ENCODE results near the gene HCN4.
A peak's percentile ranks its signal among the peaks of the same experiment; 100 is the strongest.

HCN4 gene

DNA sequence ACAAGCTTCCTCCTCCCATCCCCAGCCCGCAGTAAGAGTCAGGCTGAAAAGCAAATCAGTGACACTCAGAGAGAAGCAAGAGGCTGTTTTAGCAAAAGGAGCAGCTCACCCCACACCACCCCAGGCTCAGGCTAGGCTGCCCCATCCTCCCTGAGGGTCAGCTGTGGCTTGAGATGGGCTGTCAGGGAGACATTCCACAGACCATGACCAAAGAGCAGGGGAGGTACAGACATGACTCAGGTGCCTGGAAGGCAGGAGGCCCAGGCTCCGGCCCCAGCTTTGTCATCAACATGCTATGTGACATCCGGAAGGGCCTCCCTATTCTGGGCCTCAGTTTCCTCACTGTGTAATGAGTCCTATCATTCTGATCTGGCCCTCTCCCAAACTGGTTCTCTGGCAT is 24.7 kb downstream of the HCN4 start:
- no peak for DNase-seq

DNA sequence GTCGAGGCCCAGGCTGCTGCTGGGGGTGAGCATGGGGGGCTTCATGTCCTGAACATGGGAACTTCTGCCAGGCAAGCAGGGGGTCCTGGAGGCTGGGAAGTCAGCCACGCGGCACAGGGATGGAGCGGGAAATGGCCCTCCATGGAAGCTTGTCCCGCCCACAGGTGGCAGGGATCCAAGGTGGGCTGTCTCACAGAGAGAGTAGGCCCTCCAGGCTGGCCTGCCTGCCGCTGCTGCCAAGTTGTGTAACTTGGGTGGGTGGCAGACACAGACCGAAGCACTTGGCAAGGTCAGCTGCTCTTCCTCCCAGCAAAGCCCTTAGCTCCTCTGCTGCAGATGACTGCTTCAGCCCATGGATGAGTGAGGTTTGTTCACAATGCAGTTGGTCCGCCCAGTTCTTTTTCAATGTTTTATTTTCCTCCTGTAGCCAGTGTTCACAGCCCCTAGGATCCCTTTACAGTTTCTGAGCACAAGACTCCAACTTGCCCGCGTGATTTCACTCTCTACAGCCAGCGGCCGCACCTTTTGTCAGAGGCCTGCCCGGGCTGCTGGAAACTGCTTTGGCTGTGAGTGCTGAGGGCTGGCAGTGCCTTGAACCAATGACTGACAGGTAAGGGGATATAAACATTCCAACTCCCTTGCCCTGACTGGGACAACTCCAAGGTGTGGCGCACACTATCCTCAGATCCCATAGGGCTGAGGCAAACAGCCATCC is 26.7 kb downstream of the HCN4 start:
- no peak for DNase-seq

DNA sequence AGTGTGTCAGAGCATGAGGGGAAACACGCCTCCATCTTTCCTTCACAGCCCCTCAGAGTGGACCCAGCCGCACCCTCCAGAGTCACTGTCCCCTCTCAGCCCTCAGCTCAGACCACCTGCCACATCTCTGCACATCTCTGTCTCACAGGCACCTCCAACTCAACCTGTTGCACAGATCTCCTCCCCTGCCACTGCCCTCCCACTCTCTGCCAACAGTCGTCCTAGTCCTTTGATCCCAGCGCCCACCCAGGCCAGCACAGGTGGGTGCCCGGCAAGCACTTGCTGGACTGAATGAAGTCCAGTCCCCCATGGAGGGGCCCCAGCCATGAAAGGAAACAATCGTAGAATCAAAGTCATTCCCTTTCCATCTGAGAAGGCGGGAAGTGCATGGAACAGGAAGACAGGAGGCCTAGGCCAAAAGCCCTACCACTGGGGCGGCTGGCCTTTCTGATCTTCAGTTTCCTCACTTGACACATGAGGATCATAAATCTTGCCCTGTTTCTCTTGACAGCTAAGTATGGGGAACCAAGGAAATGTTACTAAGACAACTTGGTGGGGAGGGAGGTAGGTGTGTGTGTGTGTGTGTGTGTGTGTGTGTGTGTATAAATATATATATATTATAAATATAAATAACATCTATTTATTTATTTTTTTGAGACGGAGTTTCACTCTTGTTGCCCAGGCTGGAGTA is 28.1 kb downstream of the HCN4 start:
- no peak for DNase-seq

DNA sequence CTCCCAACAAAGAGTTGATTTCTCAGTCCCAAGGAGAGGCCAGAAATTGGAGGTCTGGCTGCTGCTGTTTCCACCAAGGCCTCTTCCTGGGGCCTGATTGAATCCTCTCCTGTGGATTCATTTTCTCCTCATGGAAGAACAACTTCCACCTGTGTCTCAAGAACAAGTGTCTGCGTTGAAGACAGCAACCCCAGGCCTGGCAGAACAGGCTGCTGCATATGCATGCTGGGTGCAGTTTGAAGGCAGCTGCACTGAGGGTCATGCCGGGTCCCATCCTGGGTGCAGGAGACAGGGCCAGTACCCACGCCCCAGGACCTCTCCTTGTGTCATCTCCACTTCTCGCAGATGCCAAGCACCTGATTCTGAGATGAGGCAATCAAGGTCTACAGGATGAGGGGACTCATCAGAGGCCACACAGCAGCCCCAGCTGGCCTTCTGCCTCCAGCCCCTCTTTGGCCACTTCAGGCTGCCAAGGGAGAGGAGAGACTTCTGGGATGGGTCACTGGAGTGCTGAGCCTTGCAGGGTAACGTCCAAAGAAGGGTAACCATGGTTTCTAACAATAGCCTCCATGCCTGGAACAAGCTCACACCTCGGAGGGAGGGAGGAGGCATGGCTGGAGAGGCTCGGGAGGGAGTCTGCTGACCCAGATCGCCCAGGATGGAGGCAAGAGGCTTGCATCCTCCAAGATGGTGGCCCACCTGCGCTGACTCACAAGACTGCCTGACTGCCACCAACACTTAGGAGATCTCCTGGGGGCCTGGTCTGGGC is 30.0 kb downstream of the HCN4 start:
- no peak for DNase-seq

DNA sequence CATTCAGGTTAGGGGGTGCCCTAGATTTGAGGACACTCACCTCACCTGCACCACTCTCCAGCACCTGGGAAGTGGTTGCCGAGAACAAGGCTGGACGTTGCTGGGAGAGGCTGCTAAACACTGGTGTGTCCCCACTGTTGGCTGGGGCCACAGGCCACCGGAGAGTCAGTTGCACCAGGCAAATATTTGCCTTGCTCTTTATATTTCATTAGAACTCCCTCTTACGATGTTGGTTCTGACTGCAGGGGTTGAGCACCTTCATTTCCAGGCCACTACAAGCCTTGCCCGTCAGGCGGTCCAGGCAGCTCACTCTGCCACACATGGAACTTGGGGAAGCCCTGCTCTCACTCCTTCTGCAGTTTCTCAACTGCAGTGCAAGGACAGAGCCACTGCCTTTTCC is 30.7 kb downstream of the HCN4 start:
- DNase-seq: no peak

DNA sequence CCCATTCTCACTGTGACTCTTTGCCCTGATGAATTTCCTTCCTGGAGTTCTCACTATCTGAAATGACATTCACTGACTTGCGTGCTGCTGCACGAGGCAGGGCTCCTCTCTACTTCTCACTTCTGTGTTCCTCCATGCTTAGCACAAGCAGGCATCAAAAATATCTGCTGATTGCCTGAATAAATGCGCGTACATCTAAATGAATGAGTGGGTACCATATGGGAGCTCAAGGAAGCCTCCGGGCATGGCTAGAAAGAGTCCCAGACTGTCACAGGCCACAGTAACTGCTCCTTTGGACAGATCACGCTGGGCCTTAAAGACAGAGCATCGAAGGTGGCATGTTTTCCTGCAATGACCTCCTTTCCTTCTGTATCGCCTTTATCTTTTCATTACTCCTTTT is 31.6 kb downstream of the HCN4 start:
- DNase-seq: no peak

DNA sequence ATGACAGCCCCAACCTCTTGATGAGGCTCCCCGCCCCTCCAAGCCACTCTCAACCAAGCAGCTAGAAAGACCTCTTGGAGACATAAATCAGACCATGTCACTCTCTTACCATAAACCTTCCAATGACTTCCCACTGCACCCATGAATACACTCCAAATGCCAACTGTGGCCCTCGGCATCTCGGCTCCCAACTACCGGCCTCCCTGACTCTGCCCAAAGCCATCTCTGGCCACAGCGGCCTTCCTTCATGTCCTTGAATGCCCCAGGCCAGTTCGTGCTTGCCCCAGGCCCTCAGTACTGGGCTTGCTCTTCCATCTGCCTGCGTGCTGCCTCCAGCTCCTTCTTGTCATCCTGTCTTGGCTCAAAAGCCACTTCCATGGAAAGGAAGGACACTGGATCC is 32.0 kb downstream of the HCN4 start:
- DNase-seq: no peak

DNA sequence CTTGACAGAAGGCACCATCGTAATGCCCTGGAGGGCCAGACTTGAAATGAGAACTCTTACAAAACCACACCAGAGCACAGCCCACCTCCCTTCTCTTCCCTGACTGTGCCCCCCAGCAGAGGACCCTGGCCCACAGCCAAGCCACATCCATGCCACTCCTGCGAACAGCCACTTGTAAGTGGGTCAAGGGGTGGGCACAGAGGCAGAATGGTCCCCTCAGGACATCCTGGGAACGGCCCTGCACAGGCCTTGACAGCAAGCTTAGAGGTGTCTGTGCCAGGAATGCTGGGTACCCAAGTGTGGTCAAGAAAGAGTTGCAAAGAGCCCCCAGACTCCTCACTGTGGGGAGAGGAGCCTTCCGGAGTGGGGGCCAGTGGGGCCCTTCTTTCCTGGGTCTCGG is 33.3 kb downstream of the HCN4 start:
- DNase-seq: no peak

DNA sequence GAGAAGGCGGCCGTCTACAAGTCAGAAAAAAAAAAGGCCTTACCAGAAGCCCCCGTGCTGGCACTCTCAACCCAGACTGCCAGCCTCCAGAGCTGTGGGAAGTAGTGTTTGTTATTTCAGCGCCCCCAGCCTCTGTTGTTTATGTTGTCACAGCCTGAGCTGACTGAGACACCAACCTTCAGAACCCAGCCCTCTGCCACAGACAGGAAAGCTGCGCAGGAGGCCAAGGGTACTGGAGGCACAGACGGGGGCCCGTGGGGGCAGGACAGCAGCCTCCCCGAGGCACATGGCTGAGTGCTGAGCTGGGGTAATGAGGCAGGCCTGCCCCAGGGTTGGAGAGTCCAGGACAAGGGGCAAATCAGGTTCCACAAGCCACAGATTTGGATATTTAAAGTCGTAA is 33.7 kb downstream of the HCN4 start:
- no peak for DNase-seq

DNA sequence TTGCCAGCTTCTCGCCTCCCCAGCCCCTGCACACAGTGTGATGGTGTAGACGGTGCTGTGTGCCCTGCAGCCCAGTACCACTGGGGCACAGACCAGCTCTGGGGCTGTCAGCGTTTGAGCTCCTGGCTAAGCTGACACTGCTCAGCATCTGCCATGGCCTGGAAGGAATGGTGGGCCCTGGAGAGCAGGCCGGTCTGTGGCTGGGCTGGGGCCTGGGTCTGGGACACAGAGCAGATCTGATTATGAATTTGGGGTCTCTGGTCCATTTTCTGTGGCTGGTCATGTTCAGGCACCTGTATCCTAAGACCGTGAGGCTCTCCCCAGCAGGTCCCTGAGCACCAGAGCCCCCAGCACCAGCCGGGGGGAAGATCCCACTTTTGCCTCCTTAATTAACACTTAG is 34.7 kb downstream of the HCN4 start:
- no peak for DNase-seq

DNA sequence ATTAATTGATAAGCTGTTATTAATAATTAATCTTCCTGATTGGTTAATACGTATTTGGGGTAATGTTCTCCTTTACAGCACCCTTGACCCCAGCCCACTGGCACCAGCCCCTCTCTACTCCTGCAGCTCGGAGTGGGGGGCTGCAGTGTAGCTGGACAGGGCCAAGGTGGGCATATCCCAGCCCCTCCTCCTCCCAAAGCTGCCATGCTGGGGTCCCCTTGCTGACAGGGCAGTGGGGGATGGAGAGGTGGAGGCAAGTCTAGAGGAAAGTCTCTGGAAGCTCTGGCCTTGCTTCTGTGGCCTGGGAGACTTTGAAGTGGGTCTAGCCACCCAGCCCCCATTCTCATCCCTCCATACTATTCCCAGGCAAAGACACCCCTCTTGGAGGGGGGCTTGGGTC is 35.8 kb downstream of the HCN4 start:
- DNase-seq: no peak

DNA sequence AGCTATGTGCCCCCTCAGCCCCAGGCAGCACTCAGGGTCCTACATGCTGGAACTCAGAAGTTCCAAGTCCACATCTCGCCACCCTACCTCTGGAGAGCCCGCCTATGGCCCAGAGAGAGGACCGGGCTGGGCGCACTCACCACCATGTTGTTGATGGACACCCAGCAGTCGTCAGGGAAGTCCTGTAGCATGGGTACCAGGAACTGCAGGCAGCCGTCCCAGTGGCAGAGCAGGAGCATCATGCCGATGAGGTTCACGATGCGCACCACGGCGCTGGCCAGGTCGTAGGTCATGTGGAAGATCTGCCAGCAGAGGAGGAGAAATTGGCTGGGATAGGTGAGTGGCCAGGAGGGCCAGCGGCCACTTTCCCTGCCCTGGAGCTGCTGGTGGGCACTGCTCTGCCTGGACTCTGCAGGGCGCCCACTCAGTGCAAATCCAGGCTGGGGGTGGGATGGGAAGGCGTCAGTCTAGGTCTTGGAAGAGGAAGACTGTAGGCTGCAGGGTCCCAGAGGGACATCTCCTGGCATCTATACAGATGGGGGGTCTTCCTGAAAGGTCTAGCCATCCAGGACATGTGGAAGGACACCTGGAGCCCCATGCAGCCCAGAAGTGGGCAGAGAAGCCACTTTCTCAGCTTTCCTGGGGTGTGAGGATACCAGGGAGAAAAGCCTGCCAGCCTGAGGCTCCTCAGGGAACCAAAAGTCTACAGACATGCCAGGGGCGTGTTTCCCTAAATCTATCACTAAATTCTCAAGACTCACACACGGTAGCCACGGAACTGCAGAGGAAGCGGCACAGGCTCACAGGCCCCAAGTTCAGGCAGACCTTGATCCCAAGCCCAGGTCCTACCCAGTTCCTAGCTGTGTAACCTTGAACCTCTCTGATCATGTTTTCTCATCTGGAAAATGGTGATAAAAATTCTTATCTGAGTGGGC is 36.5 kb downstream of the HCN4 start:
- DNase-seq: no peak

DNA sequence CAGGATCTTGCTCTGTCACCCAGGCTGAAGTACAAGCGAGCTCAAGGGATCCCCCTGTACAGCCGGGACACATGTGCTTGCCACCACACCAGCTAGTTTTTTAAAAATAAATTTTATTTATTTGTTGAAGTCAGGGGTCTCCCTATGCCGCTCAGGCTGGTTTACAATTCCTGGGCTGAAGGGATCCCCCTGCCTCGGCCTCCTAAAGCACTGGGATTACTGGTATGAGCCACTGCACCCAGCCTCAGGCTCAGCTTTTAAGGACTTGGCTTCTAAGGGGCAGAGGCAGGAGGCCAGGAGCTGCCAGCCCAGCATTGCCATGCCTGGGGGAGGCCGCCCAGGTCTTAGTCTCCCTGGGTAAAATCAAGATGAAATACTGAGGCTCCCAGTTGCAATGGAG is 37.3 kb downstream of the HCN4 start:
- DNase-seq: no peak

DNA sequence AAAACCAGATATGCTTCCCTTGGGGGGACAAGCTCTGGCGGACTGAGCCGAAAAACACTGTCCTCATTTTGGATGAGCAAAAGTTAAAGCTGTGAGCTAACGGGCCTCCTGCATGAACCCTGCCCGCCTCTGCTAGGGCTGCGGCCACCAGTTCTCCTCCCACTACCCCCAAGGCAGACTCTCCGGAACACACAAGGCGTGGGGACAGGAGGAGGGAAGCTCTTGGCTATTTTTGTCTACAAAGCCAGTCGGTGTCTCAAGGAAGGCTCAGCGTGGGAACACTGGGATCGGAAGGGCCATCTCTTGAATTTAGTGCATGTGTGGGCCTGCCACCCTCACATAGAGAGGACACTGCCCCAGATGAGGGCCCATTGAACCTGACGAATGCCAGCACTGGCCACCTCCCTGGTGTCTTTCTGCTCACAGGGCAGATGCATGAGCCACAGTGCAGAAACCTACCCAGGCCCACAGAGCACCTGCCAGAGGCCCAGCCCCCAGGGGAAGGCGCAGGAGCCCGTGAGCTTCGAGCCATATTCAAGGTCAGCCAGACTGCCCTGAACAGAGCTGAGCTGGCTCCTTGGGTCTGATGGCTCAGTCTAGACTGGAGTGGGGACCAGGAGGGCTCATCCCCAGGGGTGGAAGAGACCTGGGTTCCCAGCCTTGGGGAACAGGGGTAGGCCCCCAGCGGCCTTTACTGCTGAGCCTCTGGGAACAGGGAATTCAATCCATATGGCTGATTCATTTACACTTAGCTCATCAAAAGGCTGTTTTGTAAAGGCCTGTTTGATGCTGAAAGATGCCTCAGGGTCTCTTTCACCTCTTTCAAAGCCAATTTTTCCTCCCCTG is 38.3 kb downstream of the HCN4 start:
- no peak for DNase-seq

DNA sequence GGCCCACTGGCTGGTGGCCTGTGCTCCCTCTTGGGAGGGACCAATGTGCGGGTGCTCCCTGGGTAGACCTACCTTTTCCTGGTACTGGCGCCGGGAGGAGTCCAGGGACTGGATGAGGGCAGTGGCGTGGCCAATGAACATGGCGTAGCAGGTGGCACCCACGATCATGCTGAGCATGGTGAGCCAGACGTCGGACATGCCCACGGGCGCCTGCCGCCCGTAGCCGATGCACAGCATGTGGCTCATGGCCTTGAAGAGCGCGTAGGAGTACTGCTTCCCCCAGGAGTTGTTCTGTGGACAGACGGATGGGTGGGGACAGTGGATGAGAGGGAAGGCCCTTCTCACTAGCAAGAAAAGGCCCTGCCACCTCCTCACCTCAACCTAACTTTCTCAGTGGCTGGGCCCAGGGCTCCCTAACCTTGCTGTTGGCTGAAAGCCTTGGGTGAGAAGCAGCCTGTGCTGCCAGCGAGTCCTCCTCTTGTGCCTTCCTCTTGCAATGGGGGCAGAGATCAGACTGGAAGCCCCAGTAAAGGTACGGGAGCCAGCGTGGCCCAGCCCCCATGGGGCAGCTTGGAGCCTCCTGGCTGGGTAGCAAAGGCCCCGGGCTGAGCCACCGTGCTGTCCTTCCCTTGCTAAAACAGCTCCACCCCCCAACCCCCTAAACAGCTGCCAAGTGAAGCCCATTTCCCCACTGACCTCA is 39.1 kb downstream of the HCN4 start:
- DNase-seq: no peak

DNA sequence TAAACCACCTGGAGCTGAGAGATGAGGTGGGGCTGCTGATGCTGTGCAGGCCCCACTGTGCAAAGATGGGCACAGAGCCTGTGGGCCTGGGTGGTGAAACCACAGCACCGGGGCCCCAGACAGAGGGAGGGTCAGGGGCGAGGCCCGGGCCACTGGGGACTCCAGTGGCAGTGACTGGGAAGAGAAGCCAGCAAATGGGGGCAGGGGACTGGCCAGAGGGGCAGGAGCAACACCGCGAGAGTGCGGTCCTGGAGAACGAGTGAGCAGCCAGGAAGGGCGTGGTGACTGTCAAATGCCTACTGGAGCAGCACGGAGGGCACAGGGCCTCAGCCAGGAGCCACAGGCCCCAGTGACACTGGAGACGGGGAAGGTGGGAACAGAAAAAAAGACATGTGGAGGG is 39.8 kb downstream of the HCN4 start:
- DNase-seq: no peak

DNA sequence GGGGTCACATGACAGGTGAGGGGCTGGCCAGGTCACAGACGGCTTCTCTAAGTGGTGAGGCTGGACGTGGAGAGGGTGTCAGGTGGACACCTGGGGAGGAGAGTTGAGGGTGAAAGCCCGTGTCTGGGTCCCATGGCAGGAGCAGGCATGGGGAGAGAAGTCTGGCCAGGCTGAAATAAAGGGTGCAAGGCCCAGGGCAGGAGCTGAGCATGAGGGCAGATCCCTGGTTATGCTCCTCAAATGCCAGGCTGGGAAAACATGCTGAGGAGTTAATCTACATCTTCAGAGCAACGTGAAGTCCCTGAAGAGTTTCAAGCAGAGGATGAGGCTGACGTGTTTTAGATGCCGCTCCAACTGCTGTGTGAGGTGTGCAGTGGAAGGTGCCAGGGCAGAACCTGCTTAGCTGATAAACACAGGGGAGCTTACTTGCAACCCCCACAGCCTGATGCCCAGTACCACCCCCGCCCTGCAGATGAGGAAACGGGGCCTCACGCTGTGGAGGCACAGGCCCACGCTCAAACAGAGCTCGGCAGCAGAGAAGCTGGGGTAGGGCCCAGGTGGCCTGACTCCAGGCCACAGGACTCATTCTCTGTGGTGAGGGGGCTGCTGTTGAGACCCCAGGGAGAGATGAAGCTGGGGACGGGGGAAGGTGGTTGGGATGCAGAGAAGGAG is 40.5 kb downstream of the HCN4 start:
- no peak for DNase-seq

DNA sequence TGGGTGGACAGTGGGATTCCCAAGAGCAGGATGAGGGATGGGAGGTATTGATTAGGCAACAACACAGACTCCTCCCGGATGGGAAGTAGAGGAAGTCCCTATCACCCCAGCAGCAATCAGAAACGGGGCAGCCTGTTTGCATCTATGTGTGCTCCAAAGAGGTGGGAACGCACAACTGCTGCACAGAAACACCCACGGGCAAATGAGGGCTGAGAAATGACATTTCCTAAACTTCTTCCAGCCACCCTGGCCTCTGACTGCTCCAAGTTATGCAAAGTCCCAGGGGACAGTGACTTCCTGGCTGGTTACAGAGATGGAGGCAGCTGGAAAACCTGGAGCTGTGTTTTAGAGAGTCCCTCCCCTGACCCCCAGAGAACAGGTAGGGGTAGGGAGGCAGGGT is 42.6 kb downstream of the HCN4 start:
- no peak for DNase-seq

DNA sequence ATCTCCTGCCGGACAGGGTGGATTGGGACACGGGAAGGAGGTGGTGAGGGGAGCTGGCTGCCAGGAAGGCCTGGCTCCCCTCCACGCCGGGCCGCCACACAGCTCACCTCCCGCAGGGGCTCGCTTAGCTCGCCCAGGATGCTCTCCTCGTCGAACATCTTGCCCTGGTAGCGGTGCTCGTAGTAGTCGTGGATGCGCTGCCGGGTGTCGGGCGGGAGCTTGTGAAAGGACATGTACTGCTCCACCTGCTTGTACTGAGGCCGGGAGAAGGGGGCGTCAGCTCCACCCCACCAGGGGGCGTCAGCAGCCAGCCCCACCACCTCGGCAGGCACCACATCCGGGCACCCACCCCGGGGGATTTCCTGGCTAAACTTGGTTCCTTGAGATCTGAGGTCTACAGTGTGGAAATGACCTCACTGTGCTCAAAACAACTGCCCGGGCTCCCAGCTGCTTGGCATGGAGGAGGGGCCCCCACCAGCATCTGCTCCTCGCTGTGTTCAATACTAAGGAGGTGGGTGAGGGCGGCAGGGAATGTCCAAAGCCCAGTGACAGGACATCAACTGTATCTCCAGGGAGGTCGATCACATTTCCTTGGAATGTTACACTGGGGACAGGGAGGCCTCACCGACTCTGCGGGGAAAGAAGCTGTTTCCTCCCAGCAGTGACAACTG is 43.4 kb downstream of the HCN4 start:
- DNase-seq: peak in 1 of 2 donors; percentile 8

DNA sequence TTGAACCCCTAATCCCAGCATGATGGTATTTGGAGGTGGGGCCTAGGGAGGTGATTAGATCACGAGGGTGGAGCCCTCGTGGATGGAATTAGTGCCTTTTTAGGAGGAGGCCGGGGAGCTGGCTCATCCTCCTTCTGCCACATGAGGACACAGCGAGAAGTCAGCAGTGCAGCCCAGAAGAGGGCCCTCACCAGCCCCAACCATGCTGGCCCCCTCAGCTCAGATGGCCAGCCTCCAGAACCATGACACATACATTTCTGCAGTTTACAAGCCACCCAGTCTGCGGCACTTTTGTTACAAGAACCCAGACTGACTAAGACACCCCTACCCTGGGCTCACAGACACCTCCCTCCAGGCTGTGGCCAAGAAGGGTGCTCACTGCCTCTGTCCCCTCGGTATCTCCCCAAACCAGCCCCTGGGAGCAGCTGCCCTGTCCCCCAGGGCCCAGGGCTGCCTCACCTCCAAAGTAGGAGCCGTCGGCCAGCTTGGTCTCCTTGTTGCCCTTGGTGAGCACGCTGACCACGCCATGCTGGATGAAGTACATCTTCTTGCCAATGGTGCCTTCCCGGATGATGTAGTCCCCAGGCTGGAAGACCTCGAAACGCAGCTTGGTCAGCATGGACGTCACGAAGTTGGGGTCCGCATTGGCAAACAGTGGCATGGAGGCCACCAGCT is 44.1 kb downstream of the HCN4 start:
- no peak for DNase-seq

Data from stimulated activated CD4-positive, alpha-beta T cell treated with anti-CD3 and anti-CD28 coated beads, Interleukin-2, amount 100 ng/mL, for 24 hours (primary cell).